ENCODE data around the gene MAFG.
A peak's percentile ranks its signal among the peaks of the same experiment; 100 is the strongest.

MAFG gene

DNA sequence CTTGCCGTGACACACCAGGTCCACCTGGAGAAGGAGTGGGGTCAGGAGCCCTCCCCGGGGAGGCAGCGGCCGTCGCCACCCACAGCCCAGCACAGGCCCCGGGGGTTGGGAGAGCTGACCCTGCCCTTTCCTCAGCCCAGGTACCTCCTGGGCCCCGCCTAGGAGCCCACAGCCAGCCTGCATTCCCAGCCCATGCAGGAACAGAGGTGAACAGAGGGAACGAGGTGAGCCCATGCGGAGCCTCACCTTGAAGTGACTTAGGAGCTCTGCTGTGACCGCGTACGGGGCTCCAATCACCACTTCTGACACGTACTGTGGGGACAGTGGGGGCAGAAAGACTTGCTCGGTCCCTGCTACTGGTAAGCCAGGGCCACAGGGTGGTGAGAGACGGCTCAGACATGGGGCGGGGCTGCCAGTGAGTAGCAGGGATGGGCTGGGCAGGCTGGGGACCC, 22.1 kb downstream of the MAFG start:
- no peak for TF ChIP-seq CTCF (IDR thresholded peaks at IDR 0.05; ENCODE audit: insufficient read depth, low read depth, low read length, missing control alignments)
- no peak for DNase-seq (ENCODE audit: low read depth)
- H3K4me3 ChIP-seq (ENCODE audit: low read depth, low read length) = no peak overlapping the region

GRCh38 chr17:81904600-81905423, 22.7 kb downstream of the MAFG start:
- no peak for TF ChIP-seq CTCF (IDR thresholded peaks at IDR 0.05; ENCODE audit: insufficient read depth, low read depth, low read length, missing control alignments)
- no peak for DNase-seq (ENCODE audit: low read depth)
- no peak overlapping the region for H3K4me3 ChIP-seq (ENCODE audit: low read depth, low read length)

DNA sequence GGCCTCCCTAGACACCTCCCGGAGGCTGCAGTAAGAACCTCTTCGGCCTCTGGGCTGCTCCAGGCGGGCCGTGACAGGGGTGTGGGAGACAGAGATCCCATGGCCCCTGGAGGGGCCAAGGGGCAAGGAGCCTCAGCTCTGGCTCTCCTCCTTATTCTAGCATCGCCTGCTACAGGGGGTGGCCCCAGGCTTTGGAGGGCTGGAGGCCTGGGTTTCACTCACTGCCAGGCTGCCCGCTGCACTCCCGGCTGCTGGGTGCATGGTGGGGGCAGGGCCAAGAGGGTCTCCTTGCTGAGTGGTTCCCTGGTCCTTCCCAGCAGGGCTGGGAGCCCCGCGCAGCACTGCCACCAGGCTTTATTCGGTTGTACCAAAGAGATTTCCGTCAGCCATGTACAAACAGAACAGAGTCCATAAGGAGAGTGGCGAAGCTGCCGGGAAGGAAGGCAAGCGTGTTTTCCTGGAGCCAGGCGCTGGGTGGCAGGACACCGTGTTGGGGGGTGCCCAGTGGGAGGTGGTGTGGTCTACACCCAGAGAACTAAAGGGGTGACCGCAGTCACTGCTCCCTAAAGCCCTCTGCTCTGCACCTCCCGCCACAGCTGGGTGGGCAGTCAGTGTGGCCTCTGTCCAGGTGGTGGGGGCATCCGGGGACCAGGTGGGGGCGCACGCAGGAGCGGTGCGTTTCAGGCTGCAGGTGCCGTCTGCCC, 23.5 kb downstream of the MAFG start:
- H3K4me3 ChIP-seq (ENCODE audit: low read depth, low read length) = no peak overlapping the region
- no peak for DNase-seq (ENCODE audit: low read depth)
- no peak for TF ChIP-seq CTCF (IDR thresholded peaks at IDR 0.05; ENCODE audit: insufficient read depth, low read depth, low read length, missing control alignments)

DNA sequence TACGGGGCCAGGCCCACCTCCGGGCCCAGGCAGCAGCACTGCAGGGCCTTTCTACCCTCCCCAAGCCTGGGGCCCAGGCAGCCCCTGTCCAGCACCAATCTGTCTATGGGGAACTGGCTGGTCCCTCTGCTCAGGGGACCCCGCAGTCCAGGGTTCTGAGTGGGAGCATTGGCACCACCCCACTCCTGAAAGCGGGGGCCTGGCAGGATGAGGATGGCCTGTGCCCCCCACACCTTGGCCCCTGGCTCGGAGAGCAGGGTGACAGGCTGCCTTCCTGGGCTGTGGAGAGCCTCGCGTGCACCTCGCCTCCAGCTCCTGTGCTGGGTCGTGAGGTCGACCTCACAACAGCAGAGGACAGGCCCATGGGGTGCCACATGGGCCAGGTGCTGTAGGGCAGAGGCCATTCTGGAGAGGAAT, 24.1 kb downstream of the MAFG start:
- TF ChIP-seq CTCF (IDR thresholded peaks at IDR 0.05; ENCODE audit: insufficient read depth, low read depth, low read length, missing control alignments) = no peak
- no peak for DNase-seq (ENCODE audit: low read depth)
- H3K4me3 ChIP-seq (ENCODE audit: low read depth, low read length) = no peak overlapping the region

DNA sequence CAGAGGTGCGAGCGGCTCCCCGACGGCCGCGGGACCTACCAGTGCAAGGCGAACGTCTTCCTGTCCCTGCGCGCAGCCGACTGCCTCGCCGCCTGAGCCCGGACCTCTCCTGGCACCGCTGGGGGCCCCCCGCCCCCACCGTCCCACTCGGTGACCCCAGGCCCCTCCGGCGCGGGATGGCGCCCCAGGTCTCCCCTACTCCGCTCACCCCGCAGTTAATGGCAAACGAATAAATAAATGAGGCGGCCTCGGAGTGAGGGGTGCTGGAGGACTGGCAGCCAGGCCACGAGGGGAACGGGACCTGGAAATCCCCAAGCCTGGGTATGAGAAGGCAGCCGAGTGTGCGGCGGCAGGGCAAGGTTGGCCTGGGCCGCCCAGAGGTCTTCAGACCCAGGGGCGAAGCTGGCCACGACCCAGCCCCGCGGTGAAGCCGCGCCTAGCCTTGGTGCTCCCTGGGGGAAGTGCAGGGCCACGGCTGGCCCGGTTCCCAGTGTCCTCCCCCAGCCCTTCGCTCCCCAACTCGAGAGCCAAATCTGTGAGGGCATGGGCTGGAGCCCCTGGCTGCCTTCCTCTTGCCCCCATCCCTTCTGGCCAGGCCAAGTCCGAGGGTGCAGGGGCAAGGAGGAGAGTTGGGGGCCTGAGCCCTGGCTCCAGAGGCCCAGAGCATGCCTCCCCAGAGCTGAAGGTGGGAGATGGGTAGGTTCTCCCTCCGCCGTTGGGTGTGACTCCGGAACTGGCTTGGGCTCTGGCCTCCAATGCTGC, 24.7 kb downstream of the MAFG start:
- TF ChIP-seq CTCF (IDR thresholded peaks at IDR 0.05; ENCODE audit: insufficient read depth, low read depth, low read length, missing control alignments) = no peak
- peak; percentile 35 for DNase-seq (ENCODE audit: low read depth)
- no peak overlapping the region for H3K4me3 ChIP-seq (ENCODE audit: low read depth, low read length)

GRCh38 chr17:81902023-81902652, 25.4 kb downstream of the MAFG start, which contains the start of gene NPB:
NPB (plus strand) TSS chr17:81902238; CDS start chr17:81902278, 40 bp downstream.
- H3K4me3 ChIP-seq (ENCODE audit: low read depth, low read length) = no peak within 1 kb of the TSS
- no peak for TF ChIP-seq CTCF (IDR thresholded peaks at IDR 0.05; ENCODE audit: insufficient read depth, low read depth, low read length, missing control alignments)
- DNase-seq (ENCODE audit: low read depth) = no peak
